ENCODE measurements around the gene ASAH2B. TPM values are rescaled to one million over a fixed set of nuclear protein-coding genes. Genes with fewer than 3 reads are reported as not detected.

Gene ASAH2B
- total RNA-seq, 4 donors from 2014 or later = 1.0 to 2.1 (median 1.9) TPM

DNA sequence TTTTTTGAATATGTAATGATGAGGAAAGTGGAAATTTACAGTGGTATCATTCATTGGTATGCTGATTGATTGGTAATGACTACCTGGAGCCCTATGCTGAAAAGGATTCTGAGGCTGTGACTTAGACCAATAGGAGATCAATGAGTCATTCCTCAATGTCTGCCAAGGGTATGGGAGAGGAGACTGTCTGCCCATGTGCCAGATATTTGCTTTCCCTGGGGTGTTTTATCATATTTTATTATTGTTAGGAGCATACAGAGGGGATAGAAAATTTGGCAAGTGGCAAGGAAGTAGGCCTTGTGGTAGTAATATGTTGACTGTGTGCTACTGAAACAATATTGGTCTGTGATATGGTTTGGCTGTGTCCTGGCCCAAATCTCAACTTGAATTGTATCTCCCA lies 54.8 kb downstream of the ASAH2B start:
- peaks cover 2% of the 10 kb centered on the region for H3K27me3 ChIP-seq
- H3K4me1 ChIP-seq = no peaks in the 10 kb centered on the region
- H3K36me3 ChIP-seq = no peaks in the 10 kb centered on the region
- no peaks in the 10 kb centered on the region for H3K9me3 ChIP-seq
- no peak overlapping the region for H3K27ac ChIP-seq
- TF ChIP-seq EP300 (IDR thresholded peaks at IDR 0.05) = no peak
- no peak for TF ChIP-seq POLR2A (IDR thresholded peaks at IDR 0.05)
- TF ChIP-seq, protein P1, sequence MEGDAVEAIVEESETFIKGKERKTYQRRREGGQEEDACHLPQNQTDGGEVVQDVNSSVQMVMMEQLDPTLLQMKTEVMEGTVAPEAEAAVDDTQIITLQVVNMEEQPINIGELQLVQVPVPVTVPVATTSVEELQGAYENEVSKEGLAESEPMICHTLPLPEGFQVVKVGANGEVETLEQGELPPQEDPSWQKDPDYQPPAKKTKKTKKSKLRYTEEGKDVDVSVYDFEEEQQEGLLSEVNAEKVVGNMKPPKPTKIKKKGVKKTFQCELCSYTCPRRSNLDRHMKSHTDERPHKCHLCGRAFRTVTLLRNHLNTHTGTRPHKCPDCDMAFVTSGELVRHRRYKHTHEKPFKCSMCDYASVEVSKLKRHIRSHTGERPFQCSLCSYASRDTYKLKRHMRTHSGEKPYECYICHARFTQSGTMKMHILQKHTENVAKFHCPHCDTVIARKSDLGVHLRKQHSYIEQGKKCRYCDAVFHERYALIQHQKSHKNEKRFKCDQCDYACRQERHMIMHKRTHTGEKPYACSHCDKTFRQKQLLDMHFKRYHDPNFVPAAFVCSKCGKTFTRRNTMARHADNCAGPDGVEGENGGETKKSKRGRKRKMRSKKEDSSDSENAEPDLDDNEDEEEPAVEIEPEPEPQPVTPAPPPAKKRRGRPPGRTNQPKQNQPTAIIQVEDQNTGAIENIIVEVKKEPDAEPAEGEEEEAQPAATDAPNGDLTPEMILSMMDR (IDR thresholded peaks at IDR 0.05) = no peak
- TF ChIP-seq POLR2AphosphoS5 (IDR thresholded peaks at IDR 0.05) = no peak
- H3K4me3 ChIP-seq = no peak overlapping the region
- DNase-seq (ENCODE audit: low spot score in 2 of 2) = no peak

DNA sequence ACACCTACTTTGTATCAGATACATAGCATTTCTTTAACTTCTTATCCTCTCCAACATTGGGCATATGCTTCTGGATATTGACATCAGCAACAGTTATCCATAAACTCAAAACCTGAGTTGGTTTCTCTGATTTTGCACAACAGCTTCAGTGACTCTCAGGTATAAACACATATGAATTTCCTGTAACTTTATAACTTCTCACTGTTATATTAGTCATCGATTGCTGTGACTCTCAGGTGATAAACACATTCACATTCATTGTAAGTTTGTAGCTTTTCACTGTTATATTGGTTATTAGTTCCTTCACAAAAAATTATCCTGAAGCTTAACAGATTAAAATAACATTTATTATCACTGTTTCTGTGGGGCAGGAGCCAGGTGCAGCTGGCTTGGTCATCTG lies 57.0 kb downstream of the ASAH2B start:
- Histone ChIP-seq H3K27ac (no peak overlapping the region), H3K27me3 (peaks cover 2% of the 10 kb centered on the region), H3K36me3 (no peaks in the 10 kb centered on the region), H3K4me3 (no peak overlapping the region), H3K4me1 (no peaks in the 10 kb centered on the region), H3K9me3 (no peaks in the 10 kb centered on the region)
- DNase-seq (ENCODE audit: low spot score in 2 of 2) = no peak
- WGBS = 100% methylated on average over 1 of the region's 1 CpG
- TF ChIP-seq EP300 (IDR thresholded peaks at IDR 0.05) (no peak), POLR2A (IDR thresholded peaks at IDR 0.05) (no peak), POLR2AphosphoS5 (IDR thresholded peaks at IDR 0.05) (no peak)
- TF ChIP-seq, protein P1 (IDR thresholded peaks at IDR 0.05) = no peak

DNA sequence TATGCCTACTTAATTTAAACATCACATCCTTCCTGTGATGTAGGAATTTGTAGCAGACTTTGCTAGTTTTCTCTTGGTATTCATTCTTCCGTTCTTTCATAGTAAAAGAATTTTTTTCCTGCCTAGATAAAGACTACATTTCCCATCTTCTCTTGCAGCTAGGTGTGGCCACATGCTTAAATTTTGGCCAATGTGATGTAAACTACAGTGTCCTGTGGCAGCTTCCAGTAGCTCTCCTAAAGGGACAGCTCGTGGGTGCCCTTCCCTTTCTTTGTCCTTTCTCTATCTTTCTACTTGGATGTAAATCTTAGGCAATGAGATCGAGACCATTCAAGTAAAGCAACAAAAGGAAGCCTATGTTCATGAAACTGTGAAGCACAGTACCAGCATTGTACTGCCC lies 58.6 kb downstream of the ASAH2B start:
- WGBS = 68% methylated on average over 3 of the region's 3 CpGs
- no peak for TF ChIP-seq POLR2A (IDR thresholded peaks at IDR 0.05)
- TF ChIP-seq EP300 (IDR thresholded peaks at IDR 0.05) = no peak
- TF ChIP-seq, protein P1 (IDR thresholded peaks at IDR 0.05) = no peak
- no peak for TF ChIP-seq POLR2AphosphoS5 (IDR thresholded peaks at IDR 0.05)
- peaks cover 2% of the 10 kb centered on the region for H3K27me3 ChIP-seq

DNA sequence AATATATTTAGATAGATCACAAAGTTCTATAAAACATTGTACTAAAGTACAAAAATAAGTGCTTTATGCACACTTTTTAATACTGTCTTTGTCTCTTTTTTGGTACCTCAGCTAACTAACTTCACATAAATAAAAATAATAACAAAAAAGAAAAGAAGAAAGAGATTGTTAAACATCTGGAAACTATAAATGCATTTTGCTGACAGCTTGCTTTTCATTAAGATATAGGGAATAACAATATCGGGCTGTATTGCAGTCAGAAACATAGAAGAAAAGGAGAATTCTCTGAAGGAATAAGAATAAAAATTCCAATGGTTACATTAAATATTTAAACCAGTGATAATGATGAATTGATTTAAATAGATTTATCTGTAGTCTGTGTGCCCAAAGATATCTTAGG lies 59.9 kb downstream of the ASAH2B start:
- no peak for DNase-seq (ENCODE audit: low spot score in 2 of 2)
- Histone ChIP-seq H3K36me3 (no peaks in the 10 kb centered on the region), H3K4me1 (no peaks in the 10 kb centered on the region), H3K27me3 (peaks cover 2% of the 10 kb centered on the region), H3K9me3 (no peaks in the 10 kb centered on the region), H3K4me3 (no peak overlapping the region), H3K27ac (no peak overlapping the region)
- TF ChIP-seq EP300 (IDR thresholded peaks at IDR 0.05) = no peak
- TF ChIP-seq POLR2AphosphoS5 (IDR thresholded peaks at IDR 0.05) = no peak
- TF ChIP-seq, protein P1 (IDR thresholded peaks at IDR 0.05) = no peak
- WGBS = 71% methylated on average over 1 of the region's 1 CpG

More for the DNA sequence above, 58.6 kb downstream of the ASAH2B start:
- Histone ChIP-seq H3K9me3 (no peaks in the 10 kb centered on the region), H3K4me3 (no peak overlapping the region), H3K36me3 (no peaks in the 10 kb centered on the region), H3K27ac (no peak overlapping the region), H3K4me1 (no peaks in the 10 kb centered on the region)
- DNase-seq (ENCODE audit: low spot score in 2 of 2) = no peak

DNA sequence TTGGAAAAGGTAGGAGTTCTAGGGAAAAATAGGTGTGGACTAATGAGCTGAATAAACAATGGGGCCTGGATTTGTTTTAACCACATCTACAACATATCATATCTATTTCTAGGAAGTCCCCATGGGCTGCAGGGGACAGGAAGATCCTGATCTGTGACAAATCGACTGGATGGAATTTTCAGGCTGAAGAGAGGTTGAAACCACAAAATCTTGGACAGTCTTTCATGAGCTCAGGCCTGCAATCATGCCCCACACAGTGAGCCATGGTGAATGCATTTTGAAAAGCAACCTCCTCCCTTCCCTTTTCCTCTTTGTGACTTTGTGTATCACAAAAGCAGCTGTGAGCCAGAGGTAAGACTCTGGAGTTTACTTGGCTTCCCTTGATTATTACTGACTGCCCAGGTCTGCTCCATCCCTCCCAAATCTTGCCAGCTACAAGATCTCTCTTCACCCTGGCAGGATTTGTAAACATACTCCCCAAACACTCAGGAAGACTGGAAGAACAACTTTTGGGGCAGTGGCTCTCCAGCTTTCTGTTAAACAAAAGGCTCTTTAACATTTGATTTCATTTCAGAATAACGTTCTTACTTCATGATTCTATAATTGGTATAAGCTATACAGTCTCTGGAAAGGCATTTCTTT lies 66.4 kb downstream of the ASAH2B start:
- Histone ChIP-seq H3K9me3 (no peaks in the 10 kb centered on the region), H3K27ac (no peak overlapping the region), H3K4me1 (no peaks in the 10 kb centered on the region), H3K4me3 (no peak overlapping the region), H3K36me3 (no peaks in the 10 kb centered on the region), H3K27me3 (no peaks in the 10 kb centered on the region)
- TF ChIP-seq EP300 (IDR thresholded peaks at IDR 0.05) = no peak
- TF ChIP-seq, protein P1 (IDR thresholded peaks at IDR 0.05) = no peak
- no peak for TF ChIP-seq POLR2AphosphoS5 (IDR thresholded peaks at IDR 0.05)
- no peak for TF ChIP-seq POLR2A (IDR thresholded peaks at IDR 0.05)
- DNase-seq (ENCODE audit: low spot score in 2 of 2) = no peak
- WGBS = 29% methylated on average over 2 of the region's 2 CpGs
